ENCODE data around the gene UNG.

Gene UNG

GRCh38 chr12:109126784-109127183, 29.4 kb downstream of the UNG start:
- no peak for TF ChIP-seq CTCF (IDR thresholded peaks at IDR 0.05; ENCODE audit: extremely low read depth, insufficient read depth, missing control alignments)
- in situ Hi-C loops (cut with MboI; ENCODE audit: low pct_unique_long_range_greater_than_20kb, low sequenced_read_pairs, unreplicated experiment) = no loop called here

DNA sequence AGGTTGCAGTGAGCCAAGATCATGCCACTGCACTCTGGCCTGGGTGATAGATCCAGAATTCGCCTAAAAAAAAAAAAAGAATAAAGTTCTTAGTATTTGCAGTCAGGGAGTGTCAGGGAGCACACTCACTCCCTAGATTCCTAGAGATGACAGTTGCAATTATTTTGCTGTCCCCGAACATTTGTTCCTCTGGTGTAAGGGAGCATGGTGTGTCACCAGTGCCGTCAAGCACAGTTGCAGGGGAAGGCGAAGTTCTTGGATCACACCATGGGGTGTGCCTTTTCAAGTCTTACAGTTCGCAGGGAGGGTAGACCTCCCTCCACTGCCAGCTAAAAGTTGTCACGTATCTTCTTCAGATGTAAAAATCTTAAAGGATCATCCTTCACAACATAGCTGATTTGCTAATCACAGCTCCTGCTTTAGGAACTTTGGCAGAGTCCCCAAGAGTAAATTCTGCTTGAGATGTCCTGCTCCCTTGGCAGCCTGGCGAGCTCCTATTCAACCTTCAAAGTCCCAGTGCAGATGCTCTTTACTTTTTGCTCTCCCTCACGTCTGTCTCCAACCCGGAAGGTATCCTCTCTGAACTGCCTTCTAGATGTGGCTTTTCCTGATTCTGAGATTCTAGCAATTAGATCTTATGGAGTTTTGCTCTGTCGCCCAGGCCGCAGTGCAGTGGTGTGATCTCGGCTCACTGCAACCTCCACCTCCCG, 30.3 kb downstream of the UNG start:
- no peak for DNase-seq (ENCODE audit: low spot score)
- no peak for TF ChIP-seq CTCF (IDR thresholded peaks at IDR 0.05; ENCODE audit: extremely low read depth, insufficient read depth, missing control alignments)
- in situ Hi-C loops (cut with MboI; ENCODE audit: low pct_unique_long_range_greater_than_20kb, low sequenced_read_pairs, unreplicated experiment) = no loop called here

More at GRCh38 chr12:109126784-109127183, 29.4 kb downstream of the UNG start:
- DNase-seq (ENCODE audit: low spot score) = no peak

DNA sequence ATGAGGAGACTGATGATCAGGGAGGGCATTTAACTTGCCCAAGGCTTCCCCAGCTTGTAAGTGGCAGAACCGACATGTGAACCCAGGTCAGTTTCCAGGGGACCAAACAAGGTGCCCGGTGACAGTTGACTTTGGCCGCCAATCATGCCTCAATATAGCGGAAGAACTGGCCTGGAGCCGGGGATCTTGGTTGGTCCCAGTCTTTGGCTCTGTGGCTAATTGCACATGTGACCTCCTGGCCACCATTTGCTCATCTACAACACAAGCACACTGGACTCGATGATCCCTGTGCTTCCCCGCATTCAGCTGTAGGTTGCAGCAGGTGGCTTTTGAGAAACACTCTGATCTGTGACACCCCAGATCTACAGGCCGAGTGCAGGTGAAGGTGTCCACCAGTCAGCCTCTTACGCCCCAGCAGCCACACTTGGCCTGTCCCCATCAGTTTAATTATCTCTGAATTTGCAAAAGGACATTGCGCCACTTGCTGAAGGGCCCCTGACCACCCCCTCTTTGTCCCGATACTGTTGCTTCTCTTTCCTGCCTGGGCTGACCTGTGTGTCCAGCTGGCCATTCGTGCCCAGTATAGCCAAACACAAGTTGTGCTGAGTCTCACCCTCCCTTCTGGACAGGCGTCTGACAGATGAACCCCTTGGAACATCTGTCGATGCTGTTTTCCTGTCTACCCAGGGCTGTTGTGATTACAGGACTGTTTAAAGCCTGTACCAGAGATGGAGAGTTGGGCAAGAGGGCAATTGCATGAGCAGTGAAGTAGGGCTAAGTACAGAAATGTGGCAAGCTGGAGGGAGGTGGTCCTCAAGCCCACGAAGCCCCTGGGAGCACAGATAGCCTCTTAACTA, 33.1 kb downstream of the UNG start:
- TF ChIP-seq CTCF (IDR thresholded peaks at IDR 0.05; ENCODE audit: extremely low read depth, insufficient read depth, missing control alignments) = no peak
- in situ Hi-C loops (cut with MboI; ENCODE audit: low pct_unique_long_range_greater_than_20kb, low sequenced_read_pairs, unreplicated experiment) = no loop called here
- DNase-seq (ENCODE audit: low spot score) = no peak

GRCh38 chr12:109131154-109132050, 34.0 kb downstream of the UNG start:
- TF ChIP-seq CTCF (IDR thresholded peaks at IDR 0.05; ENCODE audit: extremely low read depth, insufficient read depth, missing control alignments) = no peak
- in situ Hi-C loops (cut with MboI; ENCODE audit: low pct_unique_long_range_greater_than_20kb, low sequenced_read_pairs, unreplicated experiment) = no loop called here
- no peak for DNase-seq (ENCODE audit: low spot score)

- DNase-seq (ENCODE audit: low spot score) = peak; percentile 37
Observed at GRCh38 chr12:109134186-109134917, 37.0 kb downstream of the UNG start.

More at GRCh38 chr12:109134186-109134917, 37.0 kb downstream of the UNG start:
- in situ Hi-C loops (cut with MboI; ENCODE audit: low pct_unique_long_range_greater_than_20kb, low sequenced_read_pairs, unreplicated experiment) = no loop called here
- peak; percentile 46 for TF ChIP-seq CTCF (IDR thresholded peaks at IDR 0.05; ENCODE audit: extremely low read depth, insufficient read depth, missing control alignments)
